Thyroid gland (tissue), 4 donors: ENCODE measurements around the gene RRP1B. TPM values are rescaled to one million over a fixed set of nuclear protein-coding genes. Genes with fewer than 3 reads are reported as not detected.
"Not testable (repeated sequence)": the region's sequence is repeated elsewhere in the genome, so short reads cannot be mapped to it uniquely, and the experiment has no call there.

ENCODE experiments used
- DNase-seq, 2 donors: peaks; one replicate each; pipeline ENCODE4 v3.0.0-alpha.2; 2019
- H3K27ac ChIP-seq, 3 donors: fragments of 200-600 bp; sonication (generic); 1 replicate in 2 of 3; 2 replicates in 1 of 3; pipeline ENCODE4 v1.5.1; 2016 to 2019; ENCODE audit warnings: mild to moderate bottlenecking in 1 of 3, moderate library complexity in 1 of 3
- H3K27me3 ChIP-seq: fragments of 200-600 bp; sonication (generic); one replicate; pipeline ENCODE4 v1.5.1; 2019
- H3K36me3 ChIP-seq, 2 donors: fragments of 200-600 bp; sonication (generic); one replicate each; pipeline ENCODE4 v1.5.1; 2016 to 2019
- H3K4me1 ChIP-seq, 2 donors: fragments of 200-600 bp; sonication (generic); one replicate each; pipeline ENCODE4 v1.5.1; 2017 to 2019
- H3K4me3 ChIP-seq, 3 donors: fragments of 200-600 bp; sonication (generic); replicated peaks in 1 of 3; 1 replicate in 2 of 3; 2 replicates in 1 of 3; pipeline ENCODE4 v1.5.1; 2016; ENCODE audit warnings: mild to moderate bottlenecking in 1 of 3
- H3K9me3 ChIP-seq: fragments of 200-600 bp; sonication (generic); one replicate; pipeline ENCODE4 v1.5.1; 2017
- CTCF ChIP-seq, 6 experiments: fragments of 200-600 bp in 3 of 6; fragments of 450-650 bp in 3 of 6; sonication (generic) in 3 of 6; IDR thresholded peaks; one replicate each; pipeline ENCODE4 v1.5.1; 2016 to 2019; ENCODE audit warnings: antibody characterized with exemption in 6 of 6, mild to moderate bottlenecking in 2 of 6, inconsistent platforms in 1 of 6, moderate library complexity in 1 of 6
- POLR2A ChIP-seq, 2 donors: fragments of 450-650 bp; IDR thresholded peaks; one replicate each; pipeline ENCODE4 v1.6.1; 2017; ENCODE audit warnings: antibody characterized with exemption in 2 of 2, mild to moderate bottlenecking in 2 of 2, moderate library complexity in 1 of 2
- WGBS, 2 donors: methylation state at CpG; one replicate each; pipeline ENCODE4 v1.1.5; 2017; 5-methylcytosine and 5-hydroxymethylcytosine counted together
- intact Hi-C: fragments of 100-400 bp; cut with DNase I; formaldehyde crosslinking; loops from one replicate; pipeline ENCODE4 v1.15.1; 2023
- total RNA-seq, 4 donors: library from RNA; depleted of rRNA; stranded (reverse); fragments of >200 nt; gene quantifications; one replicate each; pipeline ENCODE4 v1.2.3, GENCODE V29; 2016

Gene RRP1B
- total RNA-seq, 4 donors from 2014 or later = 19.7 to 22.8 (median 20.5) TPM

- Histone ChIP-seq H3K4me3 (no peak overlapping the region), H3K27ac (no peak overlapping the region), H3K27me3 (no peaks in the 10 kb centered on the region), H3K36me3 (no peaks in the 10 kb centered on the region), H3K4me1 (peaks cover 3 to 16% of the 10 kb centered on the region in 2 donors), H3K9me3 (no peaks in the 10 kb centered on the region)
- intact Hi-C loops = no loop called here
- TF ChIP-seq CTCF (IDR thresholded peaks at IDR 0.05) = peak; percentile 98 to 99 (median 99)
- TF ChIP-seq POLR2A (IDR thresholded peaks at IDR 0.05) = no peak
- WGBS, 2 donors = 21 to 29% methylated on average over 7 of the region's 7 CpGs
- DNase-seq = peak; percentile 90 to 93
Measured at GRCh38 chr21:43646550-43647260, 12.7 kb upstream of the RRP1B start.

- 79 to 80% methylated on average over 9 of the region's 9 CpGs for WGBS, 2 donors
- Histone ChIP-seq H3K27me3 (no peaks in the 10 kb centered on the region), H3K27ac (no peak overlapping the region), H3K4me3 (no peak overlapping the region), H3K36me3 (no peaks in the 10 kb centered on the region), H3K4me1 (peaks cover 3 to 16% of the 10 kb centered on the region in 2 donors), H3K9me3 (no peaks in the 10 kb centered on the region)
- DNase-seq = no peak
- TF ChIP-seq POLR2A (IDR thresholded peaks at IDR 0.05) (no peak), CTCF (IDR thresholded peaks at IDR 0.05) (no peak)
- intact Hi-C loops = no loop called here
Measured at GRCh38 chr21:43648171-43648570, 11.2 kb upstream of the RRP1B start.

- H3K4me3 ChIP-seq, H3K4me1 ChIP-seq, H3K27ac ChIP-seq, H3K36me3 ChIP-seq, DNase-seq, intact Hi-C loops, H3K27me3 ChIP-seq, H3K9me3 ChIP-seq: not testable (repeated sequence)
- 88 to 90% methylated on average over 6 of the region's 6 CpGs for WGBS, 2 donors
Measured at GRCh38 chr21:43651926-43652325, 7.4 kb upstream of the RRP1B start.

GRCh38 chr21:43652616-43653015 is 6.7 kb upstream of the RRP1B start:
- H3K27me3 ChIP-seq = no peaks in the 10 kb centered on the region
- TF ChIP-seq POLR2A (IDR thresholded peaks at IDR 0.05) = no peak
- no peak for DNase-seq
- intact Hi-C loops = no loop called here
- no peaks in the 10 kb centered on the region for H3K4me1 ChIP-seq
- H3K27ac ChIP-seq = no peak overlapping the region
- no peak overlapping the region for H3K4me3 ChIP-seq
- 86 to 92% methylated on average over 6 of the region's 6 CpGs for WGBS, 2 donors
- H3K9me3 ChIP-seq = no peaks in the 10 kb centered on the region
- no peaks in the 10 kb centered on the region for H3K36me3 ChIP-seq

- 92 to 95% methylated on average over 6 of the region's 6 CpGs for WGBS, 2 donors
- Histone ChIP-seq H3K4me3 (no peak overlapping the region), H3K9me3 (no peaks in the 10 kb centered on the region), H3K4me1 (peaks cover 0 to under 1% of the 10 kb centered on the region in 2 donors), H3K27me3 (no peaks in the 10 kb centered on the region), H3K36me3 (no peaks in the 10 kb centered on the region), H3K27ac (no peak overlapping the region)
- intact Hi-C loops = no loop called here
- no peak for TF ChIP-seq POLR2A (IDR thresholded peaks at IDR 0.05)
- TF ChIP-seq CTCF (IDR thresholded peaks at IDR 0.05) = no peak
- DNase-seq = no peak
Measured at GRCh38 chr21:43653626-43654025, 5.7 kb upstream of the RRP1B start.

- Histone ChIP-seq H3K27me3 (no peaks in the 10 kb centered on the region), H3K36me3 (no peaks in the 10 kb centered on the region), H3K4me1 (peaks cover 5 to 6% of the 10 kb centered on the region in 2 donors), H3K27ac (no peak overlapping the region), H3K9me3 (no peaks in the 10 kb centered on the region), H3K4me3 (no peak overlapping the region)
- intact Hi-C loops = no loop called here
- TF ChIP-seq CTCF (IDR thresholded peaks at IDR 0.05) (no peak), POLR2A (IDR thresholded peaks at IDR 0.05) (no peak)
- DNase-seq = no peak
- WGBS, 2 donors = 79 to 83% methylated on average over 7 of the region's 7 CpGs
Measured at GRCh38 chr21:43654806-43655489, 4.4 kb upstream of the RRP1B start.
